Mesenchymal stem cell (in vitro differentiated cells and primary cell): ENCODE data around the gene NFATC2.

Source experiments
- DNase-seq: peaks from one replicate; pipeline ENCODE4 v3.0.0-alpha.2; 2013
- H2AFZ ChIP-seq: one replicate; pipeline ENCODE4 v1.6.1; 2013; ENCODE audit warnings: low read depth, mild to moderate bottlenecking, control low read depth, inconsistent platforms, low read length, moderate library complexity
- H2AK5ac ChIP-seq: 2 replicates; pipeline ENCODE4 v1.6.1; 2013; ENCODE audit warnings: low read length, moderate library complexity, mild to moderate bottlenecking, inconsistent platforms; ENCODE audit not compliant: severe bottlenecking
- H2BK120ac ChIP-seq: one replicate; pipeline ENCODE4 v1.6.1; 2013; ENCODE audit warnings: low read depth, mild to moderate bottlenecking, inconsistent platforms, low read length, moderate library complexity
- H2BK12ac ChIP-seq, 2 experiments: one replicate each; pipeline ENCODE4 v1.6.1; 2013; ENCODE audit warnings: inconsistent platforms in 2 of 2, low read length in 2 of 2, mild to moderate bottlenecking in 2 of 2, moderate library complexity in 2 of 2, control low read depth in 1 of 2
- H2BK15ac ChIP-seq: one replicate; pipeline ENCODE4 v1.6.1; 2013; ENCODE audit warnings: mild to moderate bottlenecking, low read depth, inconsistent platforms; ENCODE audit not compliant: poor library complexity, severe bottlenecking
- H2BK5ac ChIP-seq: 2 replicates; pipeline ENCODE4 v1.6.1; 2013; ENCODE audit warnings: low read depth, mild to moderate bottlenecking, low read length, control low read depth, inconsistent platforms; ENCODE audit not compliant: poor library complexity, severe bottlenecking
- H3K14ac ChIP-seq, 2 experiments: one replicate each; pipeline ENCODE4 v1.6.1; 2013; ENCODE audit warnings: inconsistent platforms in 2 of 2, low read length in 2 of 2, control low read depth in 1 of 2, mild to moderate bottlenecking in 1 of 2, moderate library complexity in 1 of 2
- H3K18ac ChIP-seq, 2 experiments: one replicate each; pipeline ENCODE4 v1.6.1; 2013; ENCODE audit warnings: inconsistent platforms in 2 of 2, low read length in 2 of 2, control low read depth in 1 of 2, low read depth in 1 of 2, mild to moderate bottlenecking in 1 of 2
- H3K23ac ChIP-seq, 2 experiments: one replicate each; pipeline ENCODE4 v1.6.1; 2013; ENCODE audit warnings: inconsistent platforms in 2 of 2, low read length in 2 of 2, mild to moderate bottlenecking in 2 of 2, moderate library complexity in 2 of 2, control low read depth in 1 of 2
- H3K27ac ChIP-seq: 2 replicates; pipeline ENCODE4 v1.5.1; 2013; ENCODE audit warnings: mild to moderate bottlenecking, moderate library complexity, low read length, control low read depth, inconsistent platforms; ENCODE audit not compliant: poor library complexity, severe bottlenecking
- H3K27me3 ChIP-seq, 2 experiments: 2 replicates each; pipeline versions ENCODE4 v1.6.1 to v1.7.0; 2013; ENCODE audit warnings: low read length in 2 of 2, mild to moderate bottlenecking in 2 of 2, moderate library complexity in 2 of 2, control low read depth in 1 of 2, inconsistent platforms in 1 of 2; ENCODE audit not compliant: control insufficient read depth in 1 of 2, insufficient read depth in 1 of 2
- H3K36me3 ChIP-seq, 2 experiments: 2 replicates each; pipeline versions ENCODE4 v1.6.1 to v1.7.0; 2013; ENCODE audit warnings: low read length in 2 of 2, control low read depth in 1 of 2, inconsistent platforms in 1 of 2, low read depth in 1 of 2, mild to moderate bottlenecking in 1 of 2; ENCODE audit not compliant: insufficient read depth in 2 of 2, control insufficient read depth in 1 of 2
- H3K4ac ChIP-seq, 2 experiments: one replicate each; pipeline ENCODE4 v1.6.1; 2013; ENCODE audit warnings: inconsistent platforms in 2 of 2, low read length in 2 of 2, mild to moderate bottlenecking in 2 of 2, moderate library complexity in 2 of 2, control low read depth in 1 of 2, low read depth in 1 of 2
- H3K4me1 ChIP-seq: 2 replicates; pipeline ENCODE4 v1.6.1; 2013; ENCODE audit warnings: low read depth, low read length, control low read depth; ENCODE audit not compliant: control insufficient read depth, insufficient read depth
- H3K4me2 ChIP-seq: 2 replicates; pipeline ENCODE4 v1.6.1; 2013; ENCODE audit warnings: low read length, mild to moderate bottlenecking, inconsistent platforms; ENCODE audit not compliant: poor library complexity, severe bottlenecking
- H3K4me3 ChIP-seq, 2 experiments: 2 replicates each; pipeline versions ENCODE4 v1.5.1 to v1.7.0; 2013; ENCODE audit warnings: low read length in 2 of 2, mild to moderate bottlenecking in 2 of 2, control low read depth in 1 of 2, low read depth in 1 of 2; ENCODE audit not compliant: insufficient read depth in 1 of 2
- H3K79me1 ChIP-seq: replicated peaks from 2 replicates; pipeline ENCODE4 v1.6.1; 2013; ENCODE audit warnings: mild to moderate bottlenecking, control low read depth, low read length, inconsistent platforms; ENCODE audit not compliant: poor library complexity, severe bottlenecking
- H3K9ac ChIP-seq: 2 replicates; pipeline ENCODE4 v1.7.0; 2013; ENCODE audit warnings: mild to moderate bottlenecking, low read length, moderate library complexity
- H3K9me3 ChIP-seq: 2 replicates; pipeline ENCODE4 v1.7.0; 2013; ENCODE audit warnings: mild to moderate bottlenecking, low read length; ENCODE audit not compliant: control insufficient read depth
- H4K8ac ChIP-seq: one replicate; pipeline ENCODE4 v1.6.1; 2013; ENCODE audit warnings: inconsistent platforms, mild to moderate bottlenecking, low read length, moderate library complexity
- H4K91ac ChIP-seq: one replicate; pipeline ENCODE4 v1.6.1; 2013; ENCODE audit warnings: mild to moderate bottlenecking, low read length, inconsistent platforms
- WGBS: methylation state at CpG from one replicate; pipeline ENCODE4 v1.1.7; 2013; ENCODE audit warnings: mixed read lengths; 5-methylcytosine and 5-hydroxymethylcytosine counted together

NFATC2 gene

DNA sequence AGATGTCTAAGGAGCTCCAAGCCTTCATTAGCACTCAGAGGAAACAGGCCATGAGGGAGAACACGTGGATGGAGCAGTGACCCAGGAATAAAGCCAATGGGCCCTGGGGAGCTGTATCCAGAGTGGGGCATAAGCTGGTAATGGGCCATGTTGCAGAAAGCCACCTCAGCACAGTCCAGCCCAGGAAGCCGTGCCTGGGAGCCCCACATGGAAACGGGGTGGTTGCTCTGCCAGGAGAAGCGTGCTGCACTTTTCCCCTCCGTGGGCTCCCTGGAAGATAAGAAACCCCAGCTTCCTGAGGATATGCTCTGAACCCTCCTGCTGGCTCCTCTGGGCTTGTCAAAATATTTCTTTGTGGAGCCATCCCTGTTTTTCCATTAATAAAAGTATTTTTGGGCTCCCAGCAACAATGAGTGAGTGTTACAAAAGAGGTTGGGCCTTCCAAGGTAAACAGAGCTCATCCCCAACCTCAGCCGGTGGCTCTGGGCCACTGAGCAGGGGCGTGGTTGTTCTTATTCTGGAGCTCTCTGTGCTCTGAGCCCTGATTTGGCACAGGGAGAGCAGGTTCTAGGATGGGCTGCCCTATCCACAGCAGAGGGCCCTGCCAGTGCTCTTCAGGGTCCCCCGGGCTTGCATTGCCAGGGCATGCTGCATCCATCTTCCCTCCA is 31.2 kb upstream of the NFATC2 start:
- no peak overlapping the region for H3K4me3 ChIP-seq
- no peaks in the 10 kb centered on the region for H3K79me1 ChIP-seq
- 83% methylated on average over 8 of the region's 8 CpGs for WGBS
- H2AFZ ChIP-seq = no peak overlapping the region
- H3K18ac ChIP-seq = no peak overlapping the region
- peaks cover 2% of the 10 kb centered on the region for H3K4me1 ChIP-seq
- no peaks in the 10 kb centered on the region for H3K36me3 ChIP-seq
- peak overlapping the region; percentile 62 for H2BK15ac ChIP-seq
- H4K91ac ChIP-seq = no peak overlapping the region
- H3K9me3 ChIP-seq = peaks cover 20% of the 10 kb centered on the region
- no peak overlapping the region for H3K23ac ChIP-seq
- H3K27ac ChIP-seq = no peak overlapping the region
- no peak overlapping the region for H2BK12ac ChIP-seq
- no peak overlapping the region for H2BK120ac ChIP-seq
- H3K14ac ChIP-seq = no peak overlapping the region
- H2BK5ac ChIP-seq = no peak overlapping the region
- H4K8ac ChIP-seq = no peak overlapping the region
- H3K9ac ChIP-seq = peak overlapping the region; percentile 2
- H3K4me2 ChIP-seq = no peak overlapping the region
- no peak overlapping the region for H2AK5ac ChIP-seq
- H3K27me3 ChIP-seq = peaks cover 15 to 23% of the 10 kb centered on the region in 2 experiments
- no peak for DNase-seq
- H3K4ac ChIP-seq = no peak overlapping the region

DNA sequence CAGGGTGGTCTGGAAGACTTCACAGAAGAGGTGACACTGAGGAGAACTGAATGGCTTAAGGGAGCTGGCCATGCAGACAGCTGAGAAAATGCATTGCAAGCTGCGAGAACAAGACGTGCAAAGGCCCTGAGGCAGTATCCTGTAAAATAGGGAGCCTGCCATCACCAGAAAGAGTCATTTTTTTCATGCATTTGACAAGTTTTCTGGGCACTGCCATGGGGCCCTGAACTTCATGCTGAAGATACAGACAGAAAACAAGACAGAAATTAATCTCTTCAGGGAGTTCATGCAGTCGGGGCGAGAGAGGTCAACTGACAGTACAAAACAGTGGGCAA is 28.9 kb upstream of the NFATC2 start:
- DNase-seq = no peak
- Histone ChIP-seq H2BK120ac (no peak overlapping the region), H2AK5ac (no peak overlapping the region), H2BK15ac (no peak overlapping the region), H2AFZ (no peak overlapping the region), H3K4ac (no peak overlapping the region), H2BK5ac (no peak overlapping the region), H3K14ac (no peak overlapping the region), H3K27ac (no peak overlapping the region), H3K79me1 (no peaks in the 10 kb centered on the region), H4K91ac (no peak overlapping the region), H3K18ac (no peak overlapping the region), H3K4me2 (no peak overlapping the region), H2BK12ac (no peak overlapping the region), H4K8ac (no peak overlapping the region), H3K27me3 (peaks cover 15 to 27% of the 10 kb centered on the region in 2 experiments), H3K36me3 (no peaks in the 10 kb centered on the region), H3K9ac (no peak overlapping the region), H3K23ac (no peak overlapping the region), H3K4me3 (no peak overlapping the region), H3K9me3 (peaks cover 15% of the 10 kb centered on the region), H3K4me1 (no peaks in the 10 kb centered on the region)
- 84% methylated on average over 4 of the region's 4 CpGs for WGBS

DNA sequence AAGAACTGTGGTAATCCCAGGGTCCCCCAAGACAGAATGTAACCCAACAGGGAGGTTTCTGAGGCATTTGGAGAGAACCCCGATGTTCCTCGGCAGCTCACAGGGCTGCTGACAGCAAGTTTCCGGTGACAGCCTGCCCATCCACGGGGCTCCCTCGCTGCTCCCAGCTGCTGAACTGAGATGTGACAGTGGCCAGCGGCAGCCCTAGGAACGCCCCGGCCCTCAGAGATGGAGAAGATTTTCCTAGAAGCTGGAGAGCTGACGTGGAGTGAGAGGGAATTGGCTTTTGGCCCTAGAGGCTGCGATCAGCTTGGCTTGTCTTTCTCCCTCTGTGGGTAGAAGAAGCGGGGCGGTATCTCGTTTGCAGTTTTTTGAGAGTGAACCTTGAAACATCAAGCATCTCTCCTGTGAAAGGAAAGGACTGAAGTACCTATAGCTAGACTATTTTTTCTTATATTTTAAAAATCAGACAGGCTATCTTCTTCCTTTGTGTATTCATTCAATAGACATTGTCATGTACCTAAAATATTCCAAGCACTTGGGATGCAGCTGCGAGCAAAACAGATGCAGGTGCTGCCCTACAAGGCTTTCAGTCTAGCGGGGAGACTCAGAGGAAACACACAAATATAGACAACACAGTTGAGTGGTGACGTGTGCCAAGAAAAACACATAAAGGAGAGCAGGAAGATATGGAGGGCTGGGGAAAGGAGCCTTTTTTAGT is 28.4 kb upstream of the NFATC2 start:
- Histone ChIP-seq H3K9me3 (peaks cover 10% of the 10 kb centered on the region), H3K36me3 (no peaks in the 10 kb centered on the region), H3K27ac (no peak overlapping the region), H2BK15ac (no peak overlapping the region), H3K23ac (no peak overlapping the region), H3K4me1 (no peaks in the 10 kb centered on the region), H3K4me2 (no peak overlapping the region), H2AK5ac (no peak overlapping the region), H3K79me1 (no peaks in the 10 kb centered on the region), H3K18ac (no peak overlapping the region), H3K27me3 (peaks cover 15 to 27% of the 10 kb centered on the region in 2 experiments), H3K4me3 (peak overlapping the region in 1 of 2 experiments; percentile 49), H2BK5ac (no peak overlapping the region), H4K91ac (no peak overlapping the region), H4K8ac (no peak overlapping the region), H2BK120ac (no peak overlapping the region), H2BK12ac (no peak overlapping the region), H2AFZ (no peak overlapping the region), H3K4ac (no peak overlapping the region), H3K14ac (no peak overlapping the region), H3K9ac (peak overlapping the region; percentile 64)
- 65% methylated on average over 13 of the region's 16 CpGs for WGBS
- DNase-seq = no peak

DNA sequence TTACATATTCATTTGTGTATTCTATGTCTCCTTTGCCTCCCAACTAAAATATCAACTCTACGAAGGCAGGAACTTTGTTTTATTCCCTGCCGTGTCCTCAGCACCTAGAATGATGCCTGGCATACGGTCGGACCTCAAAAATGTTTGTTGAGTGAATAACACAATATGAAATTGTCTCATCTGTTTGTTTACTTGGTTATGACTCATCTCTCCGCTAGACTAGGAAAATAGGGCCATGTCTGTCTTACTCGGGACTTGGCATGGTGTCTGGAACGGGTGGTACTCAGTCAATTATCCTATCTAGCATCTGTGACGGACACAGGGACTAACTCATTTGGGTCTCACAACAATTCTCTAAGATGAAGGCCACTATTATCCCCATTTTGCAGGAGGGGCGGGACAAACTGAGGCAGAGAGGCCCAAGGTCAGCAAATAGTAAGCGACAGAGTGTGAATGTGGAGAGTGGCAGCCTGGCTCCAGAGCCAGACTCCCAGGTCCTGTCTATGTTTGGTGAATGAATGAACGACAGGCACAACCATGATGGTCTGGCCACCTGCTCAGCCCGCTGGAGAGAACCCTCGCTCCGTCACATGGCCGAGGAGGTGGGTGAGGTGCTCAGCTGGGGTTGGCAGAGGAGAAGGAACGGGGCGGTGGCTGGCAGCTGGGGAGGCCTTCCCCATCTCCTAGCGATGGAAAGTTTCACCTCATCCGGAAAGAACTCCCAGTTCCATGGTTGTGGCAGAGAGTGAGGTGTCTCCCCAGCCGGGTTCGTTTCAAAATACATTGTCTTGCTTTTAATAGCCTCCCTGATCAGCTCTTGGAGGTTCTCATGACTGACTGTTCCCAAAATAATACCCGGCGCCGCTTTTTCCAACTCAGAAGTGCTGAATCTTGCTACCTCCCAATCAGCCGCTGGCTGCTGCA is 27.6 kb upstream of the NFATC2 start:
- Histone ChIP-seq H2BK15ac (no peak overlapping the region), H3K4me3 (peak overlapping the region in 1 of 2 experiments; percentile 49), H2BK5ac (no peak overlapping the region), H3K9ac (peak overlapping the region; percentile 64), H2BK120ac (no peak overlapping the region), H2AK5ac (no peak overlapping the region), H3K79me1 (no peaks in the 10 kb centered on the region), H3K36me3 (no peaks in the 10 kb centered on the region), H4K8ac (no peak overlapping the region), H3K9me3 (peaks cover 4% of the 10 kb centered on the region), H3K18ac (no peak overlapping the region), H3K27me3 (peaks cover 15 to 27% of the 10 kb centered on the region in 2 experiments), H3K4ac (no peak overlapping the region), H3K4me2 (no peak overlapping the region), H2BK12ac (no peak overlapping the region), H3K14ac (no peak overlapping the region), H3K4me1 (peaks cover 2% of the 10 kb centered on the region), H3K23ac (no peak overlapping the region), H3K27ac (no peak overlapping the region), H2AFZ (no peak overlapping the region), H4K91ac (no peak overlapping the region)
- DNase-seq = peak; percentile 41
- WGBS = 81% methylated on average over 24 of the region's 25 CpGs
